OCI-LY1 (cell line): ENCODE data around the gene GRK5.

ENCODE experiments used
- H2AFZ ChIP-seq: fragments of 200-600 bp; sonication (generic), shearing (Covaris generic); 2 replicates; pipeline ENCODE4 v1.6.0; 2014; ENCODE audit warnings: antibody characterized with exemption, mild to moderate bottlenecking, low read length
- H3F3A ChIP-seq: fragments of 200-600 bp; sonication (generic), shearing (Covaris generic); 2 replicates; pipeline ENCODE4 v1.6.0; 2014; ENCODE audit warnings: mild to moderate bottlenecking, antibody characterized with exemption, low read length, moderate library complexity; ENCODE audit not compliant: insufficient read depth
- H3K27ac ChIP-seq: fragments of 200-600 bp; sonication (generic); 2 replicates; pipeline ENCODE4 v1.5.1; 2014; ENCODE audit warnings: low read length, mixed run types, mild to moderate bottlenecking, low read depth; ENCODE audit not compliant: poor library complexity, severe bottlenecking
- H3K27me3 ChIP-seq: fragments of 200-600 bp; sonication (generic); 2 replicates; pipeline ENCODE4 v1.6.0; 2014; ENCODE audit warnings: antibody characterized with exemption, mild to moderate bottlenecking, low read length, moderate library complexity; ENCODE audit not compliant: insufficient read depth
- H3K36me3 ChIP-seq: fragments of 200-600 bp; sonication (generic); 2 replicates; pipeline ENCODE4 v1.6.1; 2014; ENCODE audit warnings: mild to moderate bottlenecking, antibody characterized with exemption, low read length, moderate library complexity, mixed read lengths; ENCODE audit not compliant: insufficient read depth
- H3K4me1 ChIP-seq: fragments of 200-600 bp; sonication (generic); 2 replicates; pipeline ENCODE4 v1.5.1; 2014; ENCODE audit warnings: mild to moderate bottlenecking, low read length, moderate library complexity; ENCODE audit not compliant: insufficient read depth, severe bottlenecking
- H3K4me2 ChIP-seq: fragments of 200-600 bp; sonication (generic), shearing (Covaris generic); 2 replicates; pipeline ENCODE4 v1.6.1; 2014; ENCODE audit warnings: low read length
- H3K4me3 ChIP-seq: fragments of 200-600 bp; sonication (generic); 2 replicates; pipeline ENCODE4 v1.5.1; 2014; ENCODE audit warnings: low read length, low read depth, mild to moderate bottlenecking, mixed read lengths; ENCODE audit not compliant: poor library complexity, severe bottlenecking
- H3K79me2 ChIP-seq: fragments of 200-600 bp; shearing (Covaris generic); 2 replicates; pipeline ENCODE4 v1.6.1; 2016; ENCODE audit warnings: mixed run types, low read length, mixed read lengths; ENCODE audit not compliant: insufficient read depth
- H3K9ac ChIP-seq: fragments of 200-600 bp; sonication (generic), shearing (Covaris generic); 2 replicates; pipeline ENCODE4 v1.6.1; 2014; ENCODE audit warnings: mild to moderate bottlenecking, low read length, mixed read lengths
- H3K9me2 ChIP-seq: fragments of 200-600 bp; sonication (generic), shearing (Covaris generic); 2 replicates; pipeline ENCODE4 v1.6.1; 2014; ENCODE audit warnings: low read depth, mild to moderate bottlenecking, low read length, mixed read lengths
- H3K9me3 ChIP-seq: fragments of 200-600 bp; shearing (Covaris generic); 2 replicates; pipeline ENCODE4 v1.6.1; 2014; ENCODE audit warnings: low read length, mixed read lengths
- H4K20me1 ChIP-seq: fragments of 200-600 bp; sonication (generic), shearing (Covaris generic); 2 replicates; pipeline ENCODE4 v1.6.0; 2016; ENCODE audit warnings: mild to moderate bottlenecking, low read length; ENCODE audit not compliant: insufficient read depth
- EZH2 ChIP-seq: fragments of 200-600 bp; sonication (generic), shearing (Covaris generic); IDR thresholded peaks from 2 replicates; pipeline ENCODE4 v1.8.0; 2017; ENCODE audit warnings: borderline replicate concordance, mixed run types, mild to moderate bottlenecking, antibody characterized with exemption, low read length, moderate library complexity, mixed read lengths
- TF ChIP-seq, protein P1 (sequence below): fragments of 200-600 bp; sonication (generic), shearing (Covaris generic); IDR thresholded peaks from 2 replicates; pipeline ENCODE4 v1.5.1; 2017; ENCODE audit warnings: mild to moderate bottlenecking, antibody characterized with exemption, low read length, moderate library complexity, mixed read lengths

The GRK5 gene

DNA sequence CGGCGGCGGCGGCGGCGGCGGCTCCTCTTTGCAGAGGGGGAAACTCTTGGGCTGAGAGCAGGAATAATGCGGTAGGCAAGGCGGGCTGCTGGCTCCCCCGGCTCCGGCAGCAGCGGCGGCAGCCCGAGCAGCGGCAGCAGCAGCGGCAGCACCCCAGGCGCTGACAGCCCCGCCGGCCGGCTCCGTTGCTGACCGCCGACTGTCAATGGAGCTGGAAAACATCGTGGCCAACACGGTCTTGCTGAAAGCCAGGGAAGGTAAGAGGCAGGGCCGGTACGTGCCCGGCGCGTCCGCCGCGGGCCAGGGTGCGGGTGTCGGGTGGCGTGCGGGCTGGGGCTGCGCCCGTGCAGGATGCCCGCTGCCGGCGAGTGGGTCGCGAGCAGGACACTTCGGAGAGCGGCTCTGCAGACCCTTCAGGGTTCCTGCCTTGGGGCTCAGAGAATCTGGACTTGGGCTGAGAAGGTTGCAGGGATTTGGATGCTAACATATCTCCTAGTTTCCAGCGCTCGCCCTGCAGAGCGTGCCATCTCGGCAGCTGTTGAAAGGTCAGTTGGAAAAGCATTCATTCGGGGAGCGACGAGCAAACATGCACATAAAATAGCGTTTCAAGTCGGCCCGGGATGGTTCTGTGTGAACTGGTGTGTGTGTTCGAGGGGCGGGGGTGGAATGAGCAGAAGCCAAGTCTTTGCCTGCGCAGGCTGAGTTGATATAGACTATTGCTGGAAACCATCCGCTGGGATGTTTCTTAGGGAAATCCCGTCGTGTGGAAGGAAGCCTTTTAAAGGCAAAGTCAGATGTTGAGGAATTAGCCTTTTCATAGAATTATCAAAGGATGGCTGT is 562 bp downstream of the GRK5 start:
- Histone ChIP-seq H3K4me3 (peak overlapping the region; percentile 67), H3K9me3 (no peaks in the 10 kb centered on the region), H4K20me1 (no peaks in the 10 kb centered on the region), H3K9me2 (no peaks in the 10 kb centered on the region), H3K36me3 (no peaks in the 10 kb centered on the region), H2AFZ (peak overlapping the region; percentile 35; the same call in 1 of the 2 replicates), H3K9ac (peak overlapping the region; percentile 50), H3K4me2 (peak overlapping the region; percentile 91), H3K27ac (no peak overlapping the region), H3K4me1 (peaks cover 29% of the 10 kb centered on the region), H3F3A (no peaks in the 10 kb centered on the region), H3K27me3 (peaks cover 9% of the 10 kb centered on the region; the same call in 1 of the 2 replicates), H3K79me2 (no peaks in the 10 kb centered on the region)
- TF ChIP-seq, protein P1, sequence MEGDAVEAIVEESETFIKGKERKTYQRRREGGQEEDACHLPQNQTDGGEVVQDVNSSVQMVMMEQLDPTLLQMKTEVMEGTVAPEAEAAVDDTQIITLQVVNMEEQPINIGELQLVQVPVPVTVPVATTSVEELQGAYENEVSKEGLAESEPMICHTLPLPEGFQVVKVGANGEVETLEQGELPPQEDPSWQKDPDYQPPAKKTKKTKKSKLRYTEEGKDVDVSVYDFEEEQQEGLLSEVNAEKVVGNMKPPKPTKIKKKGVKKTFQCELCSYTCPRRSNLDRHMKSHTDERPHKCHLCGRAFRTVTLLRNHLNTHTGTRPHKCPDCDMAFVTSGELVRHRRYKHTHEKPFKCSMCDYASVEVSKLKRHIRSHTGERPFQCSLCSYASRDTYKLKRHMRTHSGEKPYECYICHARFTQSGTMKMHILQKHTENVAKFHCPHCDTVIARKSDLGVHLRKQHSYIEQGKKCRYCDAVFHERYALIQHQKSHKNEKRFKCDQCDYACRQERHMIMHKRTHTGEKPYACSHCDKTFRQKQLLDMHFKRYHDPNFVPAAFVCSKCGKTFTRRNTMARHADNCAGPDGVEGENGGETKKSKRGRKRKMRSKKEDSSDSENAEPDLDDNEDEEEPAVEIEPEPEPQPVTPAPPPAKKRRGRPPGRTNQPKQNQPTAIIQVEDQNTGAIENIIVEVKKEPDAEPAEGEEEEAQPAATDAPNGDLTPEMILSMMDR = no peak
- no peak for TF ChIP-seq EZH2

GRCh38 chr10:119208553-119208940 is 1.2 kb downstream of the GRK5 start:
- Histone ChIP-seq H3F3A (no peaks in the 10 kb centered on the region), H3K79me2 (no peaks in the 10 kb centered on the region), H3K9ac (no peak overlapping the region; the same call in 1 of the 2 replicates), H3K9me2 (no peaks in the 10 kb centered on the region), H4K20me1 (no peaks in the 10 kb centered on the region), H3K36me3 (no peaks in the 10 kb centered on the region), H3K27ac (no peak overlapping the region), H3K27me3 (peaks cover 9% of the 10 kb centered on the region; the same call in 1 of the 2 replicates), H3K4me1 (peaks cover 29% of the 10 kb centered on the region), H3K4me2 (peak overlapping the region; percentile 91), H3K4me3 (peak overlapping the region; percentile 67), H2AFZ (no peak overlapping the region), H3K9me3 (no peaks in the 10 kb centered on the region)
- TF ChIP-seq, protein P1 = no peak
- no peak for TF ChIP-seq EZH2

DNA sequence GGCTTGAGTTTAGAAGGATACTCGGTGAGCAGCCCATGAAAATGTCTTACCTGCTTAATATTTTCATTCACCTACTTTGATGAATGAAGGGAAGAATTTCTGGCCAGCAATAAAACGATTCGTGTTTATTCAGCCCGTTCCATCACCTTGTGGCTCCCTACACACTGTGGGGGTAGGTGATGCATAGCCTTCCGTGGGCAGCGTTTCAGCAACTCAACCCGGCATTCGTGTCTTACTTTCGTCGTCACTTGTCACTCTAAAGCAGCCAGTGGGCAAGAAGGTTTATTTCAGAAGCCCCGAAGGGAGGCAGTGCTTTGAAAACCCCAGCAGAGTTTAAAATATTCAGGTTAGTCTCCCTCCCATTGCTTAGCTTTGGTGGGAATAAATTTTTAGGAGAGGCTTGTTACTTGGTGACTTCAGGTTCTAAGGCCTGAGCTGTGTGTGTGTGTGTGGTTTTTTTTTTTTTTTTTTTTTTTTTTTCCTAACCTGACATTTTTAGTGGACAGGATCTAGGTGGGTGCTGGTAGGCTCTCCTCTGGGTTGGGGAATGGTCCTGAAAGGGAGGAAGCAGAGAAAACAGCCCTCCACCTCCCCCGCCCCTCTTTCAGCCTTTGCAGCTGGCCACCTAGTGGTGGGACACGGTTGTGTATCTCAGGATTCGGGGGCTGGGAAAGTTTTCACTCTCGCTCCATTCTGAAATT is 1.8 kb downstream of the GRK5 start:
- no peaks in the 10 kb centered on the region for H3F3A ChIP-seq
- peaks cover 29% of the 10 kb centered on the region for H3K4me1 ChIP-seq
- H3K4me3 ChIP-seq = no peak overlapping the region
- H3K9me3 ChIP-seq = no peaks in the 10 kb centered on the region
- H3K27ac ChIP-seq = no peak overlapping the region
- no peak overlapping the region for H2AFZ ChIP-seq
- no peak overlapping the region for H3K9ac ChIP-seq
- no peaks in the 10 kb centered on the region for H3K9me2 ChIP-seq
- peaks cover 9% of the 10 kb centered on the region; the same call in 1 of the 2 replicates for H3K27me3 ChIP-seq
- H3K4me2 ChIP-seq = peak overlapping the region; percentile 91; the same call in 1 of the 2 replicates
- no peaks in the 10 kb centered on the region for H3K79me2 ChIP-seq
- TF ChIP-seq, protein P1 = peak; percentile 89
- TF ChIP-seq EZH2 = no peak
- no peaks in the 10 kb centered on the region for H4K20me1 ChIP-seq
- no peaks in the 10 kb centered on the region for H3K36me3 ChIP-seq
